HG03565 (cell line): ENCODE measurements around the gene MAP3K19.
"Not testable (repeated sequence)": the region's sequence is repeated elsewhere in the genome, so short reads cannot be mapped to it uniquely, and the experiment has no call there.

Experiments used
- ATAC-seq: cut with Tn5 transposase; IDR thresholded peaks from one replicate; pipeline ENCODE4 v1.9.1; 2021; ENCODE audit warnings: mild to moderate bottlenecking, moderate library complexity; ENCODE audit not compliant: unreplicated experiment

The MAP3K19 gene

DNA sequence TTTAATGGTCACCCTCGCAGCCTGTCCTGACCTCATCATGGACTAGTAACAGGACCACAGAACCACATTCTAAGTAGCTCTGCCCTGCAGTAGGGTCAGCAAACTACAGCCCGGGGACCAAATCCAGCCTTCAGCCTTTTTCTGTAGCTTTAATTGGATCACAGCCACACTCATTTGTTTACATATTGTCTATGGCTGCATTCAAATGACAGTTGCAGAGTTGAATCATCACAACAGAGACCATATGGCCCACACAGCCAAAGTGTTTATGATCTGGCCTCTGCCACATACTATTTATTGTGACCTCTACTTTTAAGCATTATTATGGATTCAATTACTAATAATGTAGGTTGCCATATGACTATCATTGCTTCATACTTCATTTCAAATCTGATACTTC, 47.7 kb downstream of the MAP3K19 start:
- no peak for ATAC-seq

DNA sequence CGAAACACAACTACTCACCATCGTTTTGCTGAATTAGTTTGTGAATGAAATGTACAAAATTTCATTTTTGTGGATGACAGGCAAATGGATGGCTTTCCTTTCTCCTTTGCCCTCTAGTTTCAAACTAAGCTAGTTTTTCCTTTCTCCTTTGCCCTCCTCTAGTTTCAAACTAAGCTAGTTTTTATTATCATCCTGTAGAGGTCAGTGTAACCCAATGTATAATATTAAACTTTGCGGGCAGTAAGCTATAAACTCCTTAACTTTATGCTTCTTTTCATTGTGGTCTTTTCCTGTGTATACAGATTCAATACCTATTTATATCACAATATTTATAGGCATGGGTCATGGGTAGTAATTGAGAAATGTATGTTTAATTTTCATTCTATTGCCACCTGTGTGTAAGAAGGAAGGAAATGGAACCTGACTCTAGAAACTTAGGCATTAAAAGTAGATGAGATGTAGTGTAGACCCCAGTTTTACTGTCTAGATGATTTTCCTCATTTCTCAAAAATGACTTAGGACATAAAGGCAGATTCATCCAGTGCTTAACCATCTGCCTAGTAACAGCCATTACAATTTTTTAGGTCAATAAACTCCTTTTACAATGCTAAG, 58.1 kb downstream of the MAP3K19 start:
- no peak for ATAC-seq

DNA sequence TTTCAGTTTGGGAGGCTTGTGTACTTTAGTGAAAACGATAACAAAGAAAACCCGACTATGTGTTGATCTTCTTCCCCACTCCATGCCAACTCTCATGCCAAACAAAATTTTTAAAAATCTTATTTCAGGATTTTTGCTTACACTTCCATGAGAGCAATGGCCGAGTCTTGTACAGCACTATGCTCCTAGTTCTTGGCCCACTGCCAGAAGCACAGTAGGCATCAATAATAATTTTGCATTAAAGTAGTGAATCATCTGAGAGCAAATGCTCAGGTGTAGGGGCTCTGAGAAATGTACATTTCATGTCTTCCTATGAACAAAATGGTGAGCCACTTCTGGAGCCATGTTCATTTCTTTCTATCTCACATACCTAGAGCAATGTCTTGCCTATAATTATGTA, 62.2 kb downstream of the MAP3K19 start:
- no peak for ATAC-seq

DNA sequence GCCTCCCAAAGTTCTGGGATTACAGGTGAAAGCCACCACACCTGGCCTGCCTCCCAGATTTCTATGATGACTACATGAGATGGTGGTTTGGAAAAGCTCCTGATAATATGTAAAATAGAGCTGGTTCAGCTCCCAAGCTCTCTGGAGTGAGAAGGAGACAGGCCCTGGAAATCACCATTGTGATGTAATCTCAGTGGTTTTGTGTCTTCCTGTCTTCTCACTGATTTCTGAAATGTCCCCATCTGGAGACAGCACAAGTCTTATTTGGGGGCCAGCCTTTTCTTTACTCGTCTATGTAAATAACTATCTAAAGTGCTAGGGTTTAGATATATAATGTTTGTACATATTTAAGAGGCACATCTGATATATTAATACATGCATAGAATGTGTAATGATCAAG, 64.6 kb downstream of the MAP3K19 start:
- ATAC-seq: no peak

DNA sequence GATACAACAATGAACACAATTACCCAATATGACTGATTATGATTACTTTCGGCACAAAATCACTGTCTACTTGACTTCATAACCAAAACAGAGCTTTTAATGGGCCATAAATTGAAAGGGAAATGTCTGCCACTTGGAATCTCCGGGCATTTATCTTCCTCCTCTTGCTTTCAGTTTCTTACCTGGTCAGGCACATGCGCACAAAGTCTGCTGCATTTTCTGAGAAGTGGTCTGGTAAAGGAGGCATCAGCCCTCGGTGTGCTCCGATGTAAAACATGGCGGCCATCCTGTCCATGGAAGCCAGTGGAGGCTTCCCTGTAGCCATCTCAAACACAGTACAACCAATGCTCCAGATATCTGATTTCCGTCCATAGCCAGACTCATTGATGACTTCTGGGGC, 66.6 kb downstream of the MAP3K19 start:
- ATAC-seq: no peak

DNA sequence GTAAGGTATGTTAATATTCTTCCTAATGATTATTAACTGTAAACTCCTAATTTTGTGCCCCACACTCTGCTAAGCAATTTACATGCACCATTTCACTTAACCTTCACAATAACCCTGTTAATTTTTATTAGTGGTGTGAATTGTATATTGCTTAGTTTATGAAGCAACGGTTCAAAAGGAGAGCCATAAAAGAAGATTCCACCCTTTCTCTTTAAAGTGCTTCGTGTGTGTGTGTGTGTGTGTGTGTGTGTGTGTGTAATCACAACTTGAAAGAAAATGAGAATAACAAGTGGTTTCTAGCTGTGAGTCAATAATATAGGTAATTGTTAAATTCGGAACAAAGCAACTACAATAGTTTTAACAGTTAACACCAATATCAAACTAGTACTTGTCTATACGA, 68.0 kb downstream of the MAP3K19 start:
- no peak for ATAC-seq

DNA sequence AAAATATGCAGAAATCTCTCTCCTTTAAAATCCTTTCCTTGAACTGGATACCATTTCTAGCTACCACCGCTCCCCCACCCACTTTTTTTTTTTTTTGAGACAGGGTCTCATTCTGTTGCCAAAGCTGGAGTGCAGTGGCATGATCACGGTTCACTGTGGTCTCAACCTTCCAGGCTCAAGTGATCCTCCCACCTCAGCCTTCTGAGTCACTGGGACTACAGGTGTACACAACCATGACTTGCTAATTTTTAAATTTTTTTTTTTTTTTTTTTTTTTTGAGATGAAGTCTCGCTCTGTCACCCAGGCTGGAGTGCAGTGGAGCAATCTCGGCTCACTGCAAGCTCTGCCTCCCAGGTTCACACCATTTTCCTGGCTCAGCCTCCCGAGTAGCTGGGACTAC, 70.1 kb downstream of the MAP3K19 start:
- not testable (repeated sequence) for ATAC-seq

DNA sequence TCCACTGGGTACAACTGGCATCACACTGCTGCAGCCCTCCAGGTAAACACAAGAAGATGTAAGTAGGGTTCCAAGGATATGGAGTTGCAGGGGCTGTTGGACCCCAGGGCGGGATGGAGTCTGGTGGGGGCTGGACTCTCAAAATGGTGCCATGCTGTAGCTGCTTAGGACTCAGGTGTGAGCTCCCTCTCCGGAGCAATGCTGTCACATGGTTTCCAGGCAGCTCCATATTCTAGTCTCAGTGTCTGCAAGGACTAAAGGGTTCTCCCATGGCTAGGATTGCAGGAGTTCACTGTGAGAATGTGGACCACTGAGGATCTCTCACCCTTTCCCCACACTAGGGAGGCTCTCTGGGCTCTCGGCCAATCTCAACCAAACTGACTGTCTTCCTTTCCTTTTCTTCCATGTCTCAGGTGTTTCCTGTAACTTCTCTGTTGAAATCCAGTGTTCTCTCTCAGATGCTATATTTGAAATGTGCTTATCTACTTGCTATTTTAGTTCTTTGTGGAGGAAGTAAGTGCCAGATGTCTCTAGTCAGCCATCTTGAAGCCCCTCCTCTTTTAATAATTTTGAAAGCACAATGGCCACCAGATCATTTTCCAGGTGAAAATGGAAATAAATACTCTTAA, 71.1 kb downstream of the MAP3K19 start:
- no peak for ATAC-seq

DNA sequence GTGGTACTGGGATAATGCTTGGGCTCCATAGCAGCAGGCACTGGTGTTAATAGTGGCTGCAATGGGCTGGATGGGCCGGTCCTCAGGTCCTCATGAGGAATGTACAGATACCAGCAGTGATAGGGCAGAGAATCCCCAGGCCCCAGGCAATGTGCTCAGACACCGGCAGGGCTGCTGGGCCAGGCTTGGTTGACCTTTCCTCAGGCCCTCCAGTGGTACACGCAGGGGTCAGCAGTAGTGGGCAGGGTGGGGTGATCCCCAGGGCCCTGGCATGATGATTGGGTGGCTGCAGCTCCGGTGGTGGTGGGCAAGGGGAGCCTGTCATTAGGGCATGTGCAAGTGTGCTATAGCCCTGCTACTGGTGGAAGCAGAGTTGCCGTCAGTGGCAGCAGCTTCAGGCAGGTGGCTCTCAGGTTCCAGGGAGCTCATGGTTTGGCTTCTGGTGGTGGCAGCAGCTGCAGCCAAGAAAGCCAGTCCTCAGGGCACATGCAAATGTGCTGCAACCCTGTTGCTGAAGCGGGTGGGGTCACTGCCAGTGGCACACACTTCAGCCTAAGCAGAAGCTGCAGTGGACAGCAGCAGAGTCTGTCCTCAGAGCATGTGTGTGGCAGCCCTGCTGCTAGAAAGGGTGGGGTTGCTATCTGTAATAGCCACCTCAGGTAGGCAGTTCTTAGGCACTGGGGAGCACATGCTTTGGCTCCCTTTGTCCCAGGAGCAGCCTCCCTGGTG, 71.8 kb downstream of the MAP3K19 start:
- no peak for ATAC-seq

DNA sequence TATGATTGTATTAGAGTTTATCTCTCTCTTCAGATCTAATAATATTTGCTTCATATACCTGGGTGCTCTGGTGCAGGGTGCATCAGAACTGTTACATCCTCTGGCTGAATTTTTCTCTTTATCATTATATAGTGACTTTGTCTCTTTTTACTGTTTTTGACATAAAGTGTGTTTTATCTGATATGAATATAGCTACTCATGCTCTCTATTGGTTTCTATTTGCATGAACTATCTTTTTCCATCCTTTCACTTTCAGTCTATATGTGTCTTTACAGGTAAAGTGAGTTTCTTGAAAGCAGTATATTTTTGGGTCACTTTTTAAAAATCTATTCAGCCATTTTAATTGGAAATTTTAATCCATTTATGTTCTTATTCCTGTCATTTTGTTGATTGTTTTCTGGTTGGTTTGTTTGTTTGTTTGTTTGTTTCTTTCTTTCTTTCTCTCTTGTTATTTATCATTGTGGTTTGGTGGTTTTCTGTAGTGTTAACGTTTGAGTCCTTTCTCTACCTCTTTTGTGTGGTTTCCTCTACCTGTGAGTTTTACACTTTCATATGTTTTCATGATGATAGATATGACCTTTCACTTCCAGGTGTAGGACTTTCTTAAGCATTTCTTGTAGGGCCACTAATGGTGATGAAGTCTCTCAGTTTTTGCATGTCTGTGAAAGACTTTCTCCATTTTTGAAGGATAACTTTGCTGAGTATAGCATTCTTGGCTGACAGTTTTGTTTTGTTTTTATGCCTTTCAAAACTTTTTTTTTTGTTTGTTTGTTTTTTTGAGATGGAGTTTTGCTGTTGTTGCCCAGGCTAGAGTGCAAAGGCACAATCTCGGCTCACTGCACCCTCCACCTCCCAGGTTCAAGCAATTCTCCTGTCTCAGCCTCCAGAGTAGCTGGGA, 73.8 kb downstream of the MAP3K19 start:
- no peak for ATAC-seq

DNA sequence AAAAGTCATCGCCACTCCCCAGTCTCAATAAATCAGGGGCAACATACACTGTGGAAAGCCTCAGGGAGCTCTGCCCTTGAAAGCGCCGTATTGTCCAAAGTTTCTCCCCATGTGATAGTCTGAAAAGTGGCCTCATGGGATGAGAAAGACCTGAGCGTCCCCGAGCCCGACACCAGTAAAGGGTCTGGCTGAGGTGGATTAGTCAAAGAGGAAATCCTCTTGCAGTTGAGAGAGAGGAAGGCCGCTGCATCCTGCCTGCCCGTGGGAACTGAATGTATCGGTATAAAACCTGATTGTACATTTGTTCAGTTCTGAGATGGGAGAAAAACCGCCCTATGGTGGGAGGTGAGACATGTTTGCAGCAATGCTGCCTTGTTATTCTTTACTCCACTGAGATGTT, 80.1 kb downstream of the MAP3K19 start:
- not testable (repeated sequence) for ATAC-seq

DNA sequence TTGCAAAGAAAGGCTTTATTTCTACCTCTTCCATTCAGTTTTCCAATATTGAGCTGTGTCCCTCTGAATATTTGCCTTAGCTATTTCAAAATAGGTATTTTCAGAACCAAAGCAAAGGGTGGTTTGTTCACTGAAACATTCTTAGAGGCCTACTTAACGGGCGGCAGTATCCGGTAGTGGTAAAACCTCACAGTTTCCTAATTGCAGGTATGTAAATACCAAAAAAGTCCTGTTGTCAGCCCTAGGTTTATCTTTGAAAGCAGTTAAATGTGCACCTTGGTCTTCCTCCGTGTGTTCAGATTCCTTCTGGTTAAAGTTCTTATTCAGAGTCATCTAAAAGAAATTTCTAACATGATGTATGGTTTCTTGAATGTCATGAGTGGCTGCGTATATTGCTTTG, 89.8 kb downstream of the MAP3K19 start:
- ATAC-seq: no peak

DNA sequence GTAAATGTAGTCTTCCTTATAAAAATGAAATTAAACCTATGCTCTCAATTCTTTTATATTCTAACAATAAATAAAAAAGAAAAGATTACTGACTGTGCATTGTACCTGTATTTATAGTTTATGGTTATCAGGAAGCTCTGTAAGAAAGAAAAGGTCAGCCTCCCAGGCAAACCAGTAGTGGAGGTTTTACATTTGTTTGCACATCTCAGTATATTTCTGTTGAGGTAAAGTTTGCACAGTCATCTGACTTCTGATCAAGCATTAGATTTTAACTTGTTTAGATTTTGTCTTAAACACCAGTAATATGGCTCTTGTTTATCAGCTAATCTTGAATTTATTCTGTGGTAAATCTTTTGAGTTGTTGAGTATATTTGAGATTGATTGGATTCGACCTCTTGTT, 91.5 kb downstream of the MAP3K19 start:
- ATAC-seq: no peak

DNA sequence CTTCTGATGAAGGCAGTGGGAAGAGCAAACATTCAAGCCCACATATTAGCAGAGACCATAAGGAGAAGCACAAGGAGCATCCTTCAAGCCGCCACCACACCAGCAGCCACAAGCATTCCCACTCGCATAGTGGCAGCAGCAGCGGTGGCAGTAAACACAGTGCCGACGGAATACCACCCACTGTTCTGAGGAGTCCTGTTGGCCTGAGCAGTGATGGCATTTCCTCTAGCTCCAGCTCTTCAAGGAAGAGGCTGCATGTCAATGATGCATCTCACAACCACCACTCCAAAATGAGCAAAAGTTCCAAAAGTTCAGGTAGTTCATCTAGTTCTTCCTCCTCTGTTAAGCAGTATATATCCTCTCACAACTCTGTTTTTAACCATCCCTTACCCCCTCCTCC, 93.2 kb downstream of the MAP3K19 start:
- no peak for ATAC-seq

DNA sequence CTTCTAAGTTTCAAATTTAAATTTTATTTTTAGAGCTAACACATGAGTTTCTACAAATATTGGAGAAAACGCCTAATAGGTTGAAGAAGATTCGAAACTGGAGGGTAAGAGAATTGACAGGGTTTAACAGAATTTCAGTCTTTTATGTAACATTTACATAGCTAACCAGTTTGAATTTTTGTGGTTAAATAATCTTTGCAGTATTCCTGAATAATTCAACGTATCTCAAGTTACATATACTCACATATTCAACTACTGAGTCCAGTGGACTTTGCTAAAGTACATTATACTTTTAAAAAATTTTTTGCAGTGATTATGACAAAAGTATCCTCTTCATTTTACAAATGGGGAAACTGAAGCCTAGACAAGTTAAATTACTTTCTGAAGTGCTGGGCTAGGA, 94.6 kb downstream of the MAP3K19 start:
- ATAC-seq: no peak

DNA sequence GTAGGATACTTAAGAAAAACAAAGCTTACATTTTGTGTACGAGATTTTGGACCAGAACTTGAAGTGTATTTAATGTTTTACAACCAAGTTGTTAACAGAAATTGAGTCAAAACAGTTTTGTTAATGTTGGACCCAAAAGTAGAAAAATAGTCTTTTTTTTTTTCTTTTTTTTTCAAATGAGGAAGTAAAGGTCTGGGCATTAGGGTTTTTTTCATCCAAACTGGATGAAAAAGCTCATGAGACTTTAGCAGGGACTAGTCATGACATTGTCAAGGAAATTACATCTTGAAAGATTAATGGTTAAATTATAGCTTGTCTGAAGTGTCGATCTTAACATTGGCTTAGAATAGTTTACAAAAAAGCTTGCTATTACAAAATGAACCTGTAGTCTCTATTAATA, 96.4 kb downstream of the MAP3K19 start:
- no peak for ATAC-seq

DNA sequence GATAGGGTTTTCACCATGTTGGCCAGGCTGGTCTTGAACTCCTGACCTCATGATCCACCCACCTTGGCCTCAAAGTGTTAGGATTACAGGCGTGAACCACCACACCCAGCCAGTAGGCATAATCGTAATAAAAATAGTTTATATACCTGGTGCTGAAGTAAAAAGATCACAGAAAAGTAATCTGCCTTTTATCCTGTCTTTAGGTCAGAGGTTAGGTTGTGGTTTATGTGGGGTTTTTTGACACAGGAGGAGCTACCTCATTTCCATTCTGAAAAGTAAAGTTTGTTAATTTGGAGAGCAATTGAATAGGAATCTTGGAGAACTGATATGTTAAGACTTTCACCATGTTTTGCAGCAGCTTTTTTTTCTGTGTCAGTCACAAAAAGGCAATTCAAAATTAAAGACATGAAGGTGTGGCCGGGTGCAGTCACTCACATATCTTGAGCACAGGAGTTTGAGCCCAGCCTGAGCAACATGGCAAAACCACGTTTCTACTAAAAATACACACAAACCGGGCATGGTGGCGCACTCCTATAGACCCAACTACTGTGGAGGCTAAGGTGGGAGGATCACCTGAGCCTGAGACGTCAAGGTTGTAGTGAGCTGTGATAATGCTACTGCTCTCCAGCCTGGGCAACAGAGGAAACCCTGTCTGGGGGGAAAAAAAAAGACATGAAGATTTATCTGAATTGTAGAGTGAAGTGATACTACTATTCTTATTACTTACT, 97.1 kb downstream of the MAP3K19 start:
- no peak for ATAC-seq

DNA sequence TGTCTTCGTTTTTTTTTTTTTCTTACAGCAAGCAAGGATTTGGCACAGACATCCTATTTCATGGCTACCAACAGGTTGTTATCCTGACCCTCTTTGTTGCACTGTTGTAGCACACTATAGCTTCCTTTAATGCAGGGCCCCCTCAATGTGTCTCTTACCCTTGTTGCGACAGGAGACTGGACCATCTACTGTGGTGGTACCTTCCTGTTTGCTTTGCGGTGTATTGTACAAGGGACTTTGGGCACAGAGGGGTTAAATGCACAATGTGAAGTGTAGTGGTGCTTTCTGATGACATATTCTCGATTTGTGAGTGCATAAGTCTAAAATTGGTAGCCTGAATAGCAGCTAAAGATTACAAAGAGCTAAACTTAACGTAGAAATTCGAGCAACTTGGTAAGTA, 101.2 kb downstream of the MAP3K19 start:
- ATAC-seq: no peak

DNA sequence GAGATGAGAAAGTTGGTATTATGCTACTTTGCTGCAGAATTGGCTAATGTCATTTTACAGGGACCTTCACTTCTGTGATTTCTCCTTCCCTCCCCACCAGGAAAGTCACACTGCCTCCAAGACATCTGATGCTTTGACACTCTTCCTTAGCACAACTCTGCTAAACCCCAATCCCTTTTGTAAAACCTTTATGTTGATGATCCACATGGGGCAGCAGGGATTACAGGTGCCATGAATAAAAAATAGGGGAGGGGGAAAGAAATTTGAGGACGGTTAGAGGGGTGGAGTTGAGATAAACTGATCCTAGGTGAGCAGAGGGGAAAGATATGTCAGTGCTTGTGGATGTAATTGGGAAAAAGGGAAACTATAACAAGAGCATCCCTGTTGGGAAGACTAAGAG, 102.3 kb downstream of the MAP3K19 start:
- ATAC-seq: no peak

DNA sequence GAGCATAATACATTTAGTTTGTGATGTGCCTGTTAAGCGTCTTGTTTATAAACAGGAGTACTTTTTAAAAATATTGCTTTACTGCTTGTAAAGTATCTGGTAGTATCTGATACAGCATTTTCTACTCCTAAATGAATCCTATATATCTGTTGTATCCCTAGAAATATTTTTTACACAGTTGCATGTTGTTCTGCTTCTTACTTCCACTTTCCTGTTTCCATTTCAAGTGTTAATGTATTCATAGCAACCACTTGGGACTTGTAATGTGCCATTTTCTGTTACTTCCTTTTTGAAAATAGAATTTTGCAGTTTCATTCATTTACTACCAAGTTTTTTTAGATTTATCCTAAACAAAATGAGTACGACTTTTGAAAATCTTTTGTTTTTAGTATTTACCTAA, 103.7 kb downstream of the MAP3K19 start:
- ATAC-seq: peak; percentile 77

DNA sequence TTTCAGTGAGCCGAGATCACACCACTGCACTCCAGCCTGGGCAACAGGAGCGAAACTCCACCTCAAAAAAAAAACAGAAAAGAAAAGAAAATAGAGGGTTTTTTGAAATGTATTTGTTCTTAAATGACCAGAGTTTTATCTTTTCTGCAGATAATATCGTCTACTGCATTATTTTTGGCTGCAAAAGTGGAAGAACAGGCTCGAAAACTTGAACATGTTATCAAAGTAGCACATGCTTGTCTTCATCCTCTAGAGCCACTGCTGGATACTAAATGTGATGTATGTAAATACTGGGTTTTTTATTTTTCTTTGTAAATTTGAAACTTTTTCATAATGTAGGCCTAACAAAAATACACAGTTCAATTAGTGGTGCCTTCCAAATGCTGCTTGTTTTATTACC, 110.6 kb downstream of the MAP3K19 start:
- ATAC-seq: no peak
